ENCODE measurements around the gene CADM2. TPM values are rescaled to one million over a fixed set of nuclear protein-coding genes. Genes with fewer than 3 reads are reported as not detected.

Gene CADM2
- total RNA-seq, 1 experiment from 2014 or later = not detected

GRCh38 chr3:85758442-85758841 is 799.7 kb downstream of the CADM2 start:
- intact Hi-C loops (cut with micrococcal nuclease) = no loop called here
- H2AFZ ChIP-seq (ENCODE audit: low read depth, low read length, poor library complexity, severe bottlenecking) = no peak overlapping the region

More at GRCh38 chr3:85758442-85758841, 799.7 kb downstream of the CADM2 start:
- H3K9ac ChIP-seq (ENCODE audit: low read length) = no peak overlapping the region
- peaks cover 2 to 28% of the 10 kb centered on the region in 2 experiments; a peak in 3 of 4 replicates for H3K9me3 ChIP-seq (ENCODE audit: control insufficient read depth in 1 of 2, insufficient read depth in 1 of 2, low read depth in 1 of 2, low read length in 2 of 2)
- ChIA-PET POLR2A (no interaction called here), RAD21 (ENCODE audit: low non-redundant PET in 1 of 2, low total read pairs in 2 of 2, uncharacterized antibody in 2 of 2, unreplicated experiment in 2 of 2) (no interaction called here), CTCF (no interaction called here)
- no peaks in the 10 kb centered on the region for H3K9me2 ChIP-seq (ENCODE audit: insufficient read depth)
- DNase-seq (ENCODE audit: low read depth, low spot score) (no peak), ATAC-seq (no peak)
- TF ChIP-seq ZFX (IDR thresholded peaks at IDR 0.05) (no peak), ATF3 (IDR thresholded peaks at IDR 0.05) (no peak), FOSL1 (IDR thresholded peaks at IDR 0.05; ENCODE audit: low read depth) (no peak), JUND (IDR thresholded peaks at IDR 0.05) (no peak), RAD21 (IDR thresholded peaks at IDR 0.05; ENCODE audit: low read depth) (no peak), POLR2A (IDR thresholded peaks at IDR 0.05; ENCODE audit: borderline replicate concordance, extremely low read depth, insufficient read depth, insufficient read length) (no peak), YY1 (IDR thresholded peaks at IDR 0.05; ENCODE audit: extremely low read depth, insufficient replicate concordance, low read depth, low read length) (no peak), ZBTB33 (IDR thresholded peaks at IDR 0.05; ENCODE audit: extremely low read depth, insufficient replicate concordance, low read length) (no peak), EGR1 (IDR thresholded peaks at IDR 0.05; ENCODE audit: low read depth) (no peak), CBX3 (IDR thresholded peaks at IDR 0.05; ENCODE audit: low read depth) (no peak), CEBPB (IDR thresholded peaks at IDR 0.05; ENCODE audit: low read depth) (no peak), SP1 (IDR thresholded peaks at IDR 0.05; ENCODE audit: low read depth) (no peak), SRF (IDR thresholded peaks at IDR 0.05; ENCODE audit: low read depth) (no peak), SIN3A (IDR thresholded peaks at IDR 0.05; ENCODE audit: low read depth) (no peak), ZNF274 (IDR thresholded peaks at IDR 0.05; ENCODE audit: low read depth, low read length) (no peak), CTCF (IDR thresholded peaks at IDR 0.05 in 2 of 3, conservative IDR thresholded peaks at IDR 0.05 in 1 of 3; ENCODE audit: borderline replicate concordance in 1 of 3, insufficient read depth in 1 of 3, low read depth in 2 of 3, low read length in 2 of 3) (no peak)
- TF ChIP-seq, protein P1, sequence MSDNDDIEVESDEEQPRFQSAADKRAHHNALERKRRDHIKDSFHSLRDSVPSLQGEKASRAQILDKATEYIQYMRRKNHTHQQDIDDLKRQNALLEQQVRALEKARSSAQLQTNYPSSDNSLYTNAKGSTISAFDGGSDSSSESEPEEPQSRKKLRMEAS (IDR thresholded peaks at IDR 0.05) = no peak
- no TSS peak for BruUV-seq (replicated peaks)
- no peak overlapping the region for H3K4me2 ChIP-seq (ENCODE audit: low read length)
- H3K79me2 ChIP-seq (ENCODE audit: insufficient read depth, low read length) = no peaks in the 10 kb centered on the region
- no peaks in the 10 kb centered on the region for H3K36me3 ChIP-seq (ENCODE audit: control insufficient read depth in 1 of 2, insufficient read depth in 2 of 2, low read length in 2 of 2)
- H3K4me3 ChIP-seq (replicated peaks in 1 of 2; ENCODE audit: low read depth in 1 of 2, low read length in 2 of 2) = no peak overlapping the region
- H3K27ac ChIP-seq (ENCODE audit: low read depth, low read length) = no peak overlapping the region
- no peaks in the 10 kb centered on the region for H3K27me3 ChIP-seq (ENCODE audit: insufficient read depth, low read length)
- no peaks in the 10 kb centered on the region for H3K4me1 ChIP-seq (ENCODE audit: control insufficient read depth in 1 of 2, insufficient read depth in 2 of 2, low read length in 2 of 2)
- no peaks in the 10 kb centered on the region for H4K20me1 ChIP-seq (ENCODE audit: insufficient read depth)
